Left ventricle myocardium superior (tissue), 1 donor: ENCODE data around the gene PPFIA1. TPM values are rescaled to one million over a fixed set of nuclear protein-coding genes. Genes with fewer than 3 reads are reported as not detected.
"Not testable (repeated sequence)": the region's sequence is repeated elsewhere in the genome, so short reads cannot be mapped to it uniquely, and the experiment has no call there.

Experiments used
- ATAC-seq: fragments of 200-7000 bp; cut with Tn5 transposase; one replicate; pipeline ENCODE4 v1.9.1; 2020; ENCODE audit warnings: mild to moderate bottlenecking, moderate library complexity
- DNase-seq: peaks from one replicate; pipeline ENCODE4 v3.0.0-alpha.2; 2020
- intact Hi-C: fragments of 100-400 bp; cut with micrococcal nuclease; formaldehyde crosslinking; loops from one replicate; pipeline ENCODE4 v1.11.0; 2022
- total RNA-seq: library from RNA; stranded (reverse); fragmentation: NEBNext Ultra II Directional; extraction: Animal tissue kit (Norgen Biotek cat#: 25700); gene quantifications from one replicate; pipeline ENCODE4 v1.2.1, GENCODE V29; 2021
- donor health status: DM: no; HTN: yes; CAD: no; lungs with severe emphysema.

Gene PPFIA1
- total RNA-seq, 1 donor from 2014 or later: 46.8 TPM

DNA sequence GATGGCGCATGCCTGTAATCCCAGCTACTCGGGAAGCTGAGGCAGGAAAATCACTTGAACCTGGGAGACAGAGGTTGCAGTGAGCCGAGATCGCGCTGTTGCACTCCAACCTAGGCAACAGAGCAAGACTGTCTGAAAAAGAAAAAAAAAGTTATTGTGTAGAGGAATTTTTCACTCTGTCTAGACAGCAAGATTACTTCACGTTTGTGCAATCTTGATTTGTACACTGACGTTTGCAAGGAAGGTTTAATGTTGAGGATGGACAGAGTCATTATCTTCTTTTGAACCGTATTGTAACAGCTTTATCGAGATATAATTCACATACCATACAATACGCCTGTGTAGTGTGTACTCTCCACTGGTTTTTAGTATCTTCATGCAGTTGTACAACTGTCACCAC is 131.5 kb downstream of the PPFIA1 start:
- intact Hi-C loops: no loop called here
- DNase-seq: no peak
- no peak for ATAC-seq

GRCh38 chr11:70402685-70403084 is 132.2 kb downstream of the PPFIA1 start:
- DNase-seq (no peak), ATAC-seq (peak; percentile 5)
- intact Hi-C loops: no loop called here

GRCh38 chr11:70404244-70404643 is 133.8 kb downstream of the PPFIA1 start:
- DNase-seq (no peak), ATAC-seq (no peak)
- intact Hi-C loops: no loop called here

- DNase-seq (no peak), ATAC-seq (no peak)
- intact Hi-C loops: no loop called here
Observed at GRCh38 chr11:70405679-70406395, 135.3 kb downstream of the PPFIA1 start.

DNA sequence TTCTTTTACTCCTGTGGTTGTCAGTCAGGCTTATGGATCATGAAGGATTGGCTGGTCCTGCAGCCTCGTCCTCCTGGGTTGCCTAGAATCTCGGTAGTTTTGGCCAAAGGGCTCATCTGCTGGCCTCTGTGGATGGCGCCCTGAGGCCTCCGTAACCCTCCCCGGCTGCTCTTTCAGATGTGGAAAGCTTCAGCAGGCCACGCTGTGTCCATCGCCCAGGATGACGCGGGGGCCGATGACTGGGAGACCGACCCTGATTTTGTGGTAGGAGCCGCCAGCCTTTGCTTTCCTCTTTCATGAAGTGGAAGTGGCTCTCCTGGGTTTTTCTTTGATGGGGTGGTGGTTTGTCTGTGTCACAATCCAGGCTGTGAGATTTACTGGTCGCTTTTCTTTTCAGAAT is 136.6 kb downstream of the PPFIA1 start:
- ATAC-seq: no peak
- DNase-seq: no peak
- intact Hi-C loops: no loop called here

- ATAC-seq (peak; percentile 63), DNase-seq (no peak)
- intact Hi-C loops: no loop called here
Observed at GRCh38 chr11:70407814-70408213, 137.3 kb downstream of the PPFIA1 start.

DNA sequence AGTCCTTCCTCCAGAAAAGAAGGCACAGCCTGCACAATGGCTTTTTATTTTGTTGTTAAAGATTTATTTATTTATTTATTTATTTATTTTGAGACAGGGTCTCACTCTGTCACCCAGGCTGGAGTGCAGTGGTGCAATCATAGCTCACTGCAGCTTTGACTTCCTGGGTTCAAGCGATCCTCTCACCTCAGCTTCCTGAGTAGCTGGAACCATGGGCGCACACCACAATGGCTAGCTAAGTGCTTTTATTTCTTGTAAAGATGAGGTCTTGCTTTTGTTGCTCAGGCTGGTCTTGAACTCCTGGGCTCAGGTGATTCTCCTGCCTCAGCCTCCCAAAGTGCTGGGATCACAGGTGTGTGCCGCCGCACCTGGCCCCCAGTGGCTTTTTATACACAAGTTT is 137.8 kb downstream of the PPFIA1 start:
- intact Hi-C loops, ATAC-seq, DNase-seq: not testable (repeated sequence)

GRCh38 chr11:70409437-70409836 is 138.9 kb downstream of the PPFIA1 start:
- no peak for ATAC-seq
- intact Hi-C loops: no loop called here
- no peak for DNase-seq

GRCh38 chr11:70409871-70410270 is 139.4 kb downstream of the PPFIA1 start:
- DNase-seq (no peak), ATAC-seq (no peak)
- intact Hi-C loops: no loop called here

DNA sequence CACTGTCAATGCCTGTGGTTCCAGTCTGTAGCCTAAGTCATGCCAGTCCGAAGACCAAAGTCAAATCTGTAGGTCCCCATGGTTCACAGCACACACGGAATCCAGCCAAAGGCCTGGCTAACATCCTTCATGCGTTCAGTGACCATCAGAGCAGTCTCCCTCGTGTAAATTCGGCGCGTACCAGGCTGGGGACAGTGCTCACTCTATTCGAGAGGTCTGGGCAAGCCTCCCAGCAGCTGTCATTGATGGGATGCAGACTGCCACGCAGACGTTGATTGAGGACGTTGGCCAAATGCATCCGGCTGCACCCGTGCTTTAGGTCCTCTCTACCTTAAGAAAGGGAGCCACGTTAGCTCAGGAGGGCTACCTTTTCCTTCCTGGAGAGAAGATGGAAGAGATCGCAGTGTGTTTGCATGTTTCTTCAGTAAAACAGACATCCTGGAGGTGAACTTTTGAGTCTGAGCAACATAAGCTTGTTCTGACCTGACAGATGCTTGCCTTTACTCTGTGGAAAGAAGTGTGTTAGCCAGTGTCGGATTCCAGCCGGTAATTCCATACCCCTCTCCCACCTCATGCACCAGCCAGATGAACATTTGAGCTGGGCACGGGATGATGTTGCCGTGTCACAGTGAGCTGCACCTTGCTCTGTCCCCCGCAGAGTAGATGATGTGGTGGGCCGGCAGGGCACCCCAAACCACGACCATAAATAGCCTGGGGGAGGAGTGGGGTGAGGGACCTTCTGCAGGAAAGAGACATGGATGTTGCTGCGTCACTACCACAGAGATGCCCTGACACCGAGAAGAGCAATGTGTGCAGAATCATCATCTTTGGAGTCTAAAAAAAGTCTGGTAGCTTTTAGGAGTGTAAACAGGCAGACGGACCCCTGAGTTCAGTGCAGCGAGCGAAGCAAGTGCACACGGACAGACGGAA is 140.1 kb downstream of the PPFIA1 start:
- DNase-seq: peak; percentile 91
- intact Hi-C loops: no loop called here
- peak; percentile 89 for ATAC-seq

GRCh38 chr11:70411713-70412452 is 141.4 kb downstream of the PPFIA1 start:
- DNase-seq (no peak), ATAC-seq (no peak)
- intact Hi-C loops: no loop called here

DNA sequence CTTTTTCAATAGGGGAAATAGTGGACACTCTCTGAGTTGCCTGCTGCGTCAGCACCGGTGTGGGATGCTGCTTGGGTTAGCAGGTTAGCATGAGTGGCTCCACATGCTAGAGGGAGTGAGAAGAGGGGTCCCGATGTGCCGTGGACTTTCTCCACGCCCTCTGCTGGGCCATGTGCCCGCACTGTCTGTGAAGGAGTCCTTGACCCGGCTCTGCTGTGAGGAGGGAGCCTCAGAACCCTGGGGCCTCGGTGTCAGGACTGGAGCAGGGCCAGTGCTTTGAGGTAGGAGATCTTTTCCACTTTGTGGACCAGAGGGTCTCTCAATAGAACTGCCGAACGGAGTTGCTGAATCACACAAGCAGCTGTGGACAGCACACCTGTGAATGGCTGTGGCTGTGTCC is 142.7 kb downstream of the PPFIA1 start:
- ATAC-seq: no peak
- DNase-seq: no peak
- intact Hi-C loops: no loop called here

GRCh38 chr11:70414341-70415100 is 144.0 kb downstream of the PPFIA1 start:
- DNase-seq (no peak), ATAC-seq (no peak)
- intact Hi-C loops: no loop called here

- ATAC-seq (no peak), DNase-seq (no peak)
- intact Hi-C loops: no loop called here
Observed at GRCh38 chr11:70415191-70415590, 144.7 kb downstream of the PPFIA1 start.

DNA sequence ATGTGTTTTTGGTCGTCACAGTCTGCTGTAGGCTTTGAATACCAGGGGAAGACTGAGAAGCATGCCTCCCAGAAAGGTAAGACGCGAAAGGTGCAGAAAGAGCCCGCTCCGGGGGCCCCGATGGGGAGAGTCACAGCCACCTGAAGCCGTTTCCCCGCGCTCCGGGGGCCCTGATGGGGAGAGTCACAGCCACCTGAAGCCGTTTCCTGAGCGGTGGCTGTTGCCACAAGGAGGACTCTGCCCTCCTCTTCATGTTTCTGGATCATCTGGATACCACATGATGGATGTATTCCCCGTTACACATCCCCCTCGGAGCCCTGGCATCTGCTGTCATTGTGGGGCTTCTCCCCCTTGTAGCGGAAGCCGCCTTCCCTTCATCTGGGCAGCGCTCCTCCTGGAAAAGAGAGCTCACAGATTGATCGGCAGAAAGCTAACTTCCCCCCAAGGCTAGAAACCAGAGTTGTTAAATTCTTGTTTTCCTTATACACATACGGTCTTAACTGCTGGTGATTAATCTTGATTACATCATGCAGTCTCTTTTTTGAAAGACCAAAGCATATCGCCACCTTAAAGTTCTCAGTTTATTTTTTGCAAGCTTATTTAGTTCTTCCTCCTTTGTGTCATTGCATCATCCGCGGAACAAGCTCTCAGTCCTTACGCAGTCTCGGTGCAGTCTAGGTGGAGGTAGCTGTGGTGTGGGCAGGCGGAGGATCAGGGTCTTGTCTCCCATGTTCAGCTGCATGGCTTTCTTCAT is 145.3 kb downstream of the PPFIA1 start:
- intact Hi-C loops: no loop called here
- ATAC-seq: no peak
- DNase-seq: no peak

- intact Hi-C loops: no loop called here
- DNase-seq (no peak), ATAC-seq (no peak)
Observed at GRCh38 chr11:70416881-70417280, 146.4 kb downstream of the PPFIA1 start.

DNA sequence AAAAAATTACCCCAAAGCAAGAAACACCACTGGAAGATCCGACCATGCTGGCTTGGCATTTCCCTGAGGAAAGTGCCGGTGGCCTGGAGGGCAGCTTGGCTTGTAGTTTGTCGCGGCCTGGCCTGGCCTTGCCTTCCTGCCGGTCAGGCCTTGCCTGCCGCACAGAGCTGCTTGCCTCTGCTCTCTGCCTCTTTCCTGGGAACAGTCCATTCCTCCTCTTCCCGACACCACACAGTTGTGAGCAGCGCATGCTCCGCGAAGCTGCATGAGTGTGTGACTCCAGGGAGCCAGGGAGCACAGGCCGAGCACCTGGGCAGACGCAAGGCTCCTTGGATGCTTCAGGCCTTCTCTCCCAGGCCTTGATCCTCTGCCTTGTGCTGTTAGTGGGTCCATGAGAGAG is 147.6 kb downstream of the PPFIA1 start:
- ATAC-seq: no peak
- intact Hi-C loops: no loop called here
- DNase-seq: no peak

DNA sequence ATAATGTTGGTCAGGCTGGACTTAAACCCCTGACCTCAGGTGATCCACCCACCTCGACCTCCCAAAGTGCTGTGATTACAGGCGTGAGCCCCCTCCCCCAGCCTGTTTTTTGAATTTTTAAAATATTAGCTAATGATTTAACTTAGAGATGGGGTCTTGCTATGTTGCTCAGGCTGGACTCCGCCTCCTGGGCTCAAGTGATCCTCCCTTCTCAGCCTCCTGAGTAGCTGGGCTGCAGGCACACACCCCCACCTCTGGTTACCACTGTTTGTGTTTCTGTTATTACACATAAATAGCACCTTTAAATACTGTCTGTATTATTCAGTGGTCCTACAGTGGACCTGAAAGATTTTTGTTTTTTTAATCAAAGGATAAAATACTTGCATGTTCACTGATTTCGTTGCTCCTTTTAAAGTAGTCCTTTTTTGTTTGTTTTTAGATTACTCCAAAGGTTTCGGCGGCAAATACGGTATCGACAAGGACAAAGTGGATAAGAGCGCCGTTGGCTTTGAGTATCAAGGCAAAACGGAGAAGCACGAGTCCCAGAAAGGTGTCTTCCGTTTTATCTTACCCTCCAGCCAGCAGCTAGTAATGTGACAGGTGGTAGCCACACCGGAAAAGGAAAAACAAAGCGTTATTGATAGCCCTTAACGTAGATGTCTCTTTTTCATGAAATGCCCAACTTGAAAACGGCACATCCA is 149.0 kb downstream of the PPFIA1 start:
- intact Hi-C loops: no loop called here
- DNase-seq (no peak), ATAC-seq (no peak)
